OCI-LY7 (cell line): ENCODE results near the gene WDR48. TPM values are rescaled to one million over a fixed set of nuclear protein-coding genes. Genes with fewer than 3 reads are reported as not detected.

Experiments used
- BruUV-seq: library from RNA; stranded (reverse); fragments of 400-500 nt; replicated peaks from 2 replicates; lab custom pipeline; 2021; lab: Mats Ljungman, UMichigan
- CTCF ChIA-PET: fragments of 300-600 bp; sonication (Branson Sonifier 250); formaldehyde crosslinking; loops from one replicate; lab custom pipeline; 2022; ENCODE audit warnings: antibody characterized with exemption; ENCODE audit not compliant: unreplicated experiment; lab: Charles Lee
- POLR2A ChIA-PET: fragments of 300-600 bp; sonication (Branson Sonifier 250); formaldehyde crosslinking; loops from one replicate; lab custom pipeline; 2022; ENCODE audit warnings: antibody characterized with exemption; lab: Charles Lee
- DNase-seq: peaks from one replicate; pipeline ENCODE4 v3.0.0-alpha.2; 2015; ENCODE audit warnings: low spot score
- H2AFZ ChIP-seq: fragments of 200-600 bp; sonication (generic), shearing (Covaris generic); 2 replicates; pipeline ENCODE4 v1.6.1; 2014; ENCODE audit warnings: mild to moderate bottlenecking, antibody characterized with exemption, low read length, moderate library complexity
- H3K27ac ChIP-seq: fragments of 200-600 bp; sonication (generic); 2 replicates; pipeline ENCODE4 v1.5.1; 2014; ENCODE audit warnings: mixed run types, low read depth, mild to moderate bottlenecking, moderate library complexity, low read length, inconsistent platforms; ENCODE audit not compliant: poor library complexity, severe bottlenecking
- H3K36me3 ChIP-seq: fragments of 200-600 bp; sonication (generic); 2 replicates; pipeline ENCODE4 v1.6.1; 2014; ENCODE audit warnings: mild to moderate bottlenecking, antibody characterized with exemption, low read length, moderate library complexity, mixed read lengths; ENCODE audit not compliant: insufficient read depth
- H3K4me1 ChIP-seq: fragments of 200-600 bp; sonication (generic); 2 replicates; pipeline ENCODE4 v1.5.1; 2014; ENCODE audit warnings: mild to moderate bottlenecking, low read length; ENCODE audit not compliant: insufficient read depth, poor library complexity, severe bottlenecking
- H3K4me2 ChIP-seq: fragments of 200-600 bp; sonication (generic); 2 replicates; pipeline ENCODE4 v1.6.1; 2014; ENCODE audit warnings: mild to moderate bottlenecking, low read length
- H3K4me3 ChIP-seq: fragments of 200-600 bp; sonication (generic); 2 replicates; pipeline ENCODE4 v1.5.1; 2014; ENCODE audit warnings: mild to moderate bottlenecking, low read depth, low read length; ENCODE audit not compliant: poor library complexity, severe bottlenecking
- H3K79me2 ChIP-seq: fragments of 200-600 bp; sonication (generic); 2 replicates; pipeline ENCODE4 v1.6.1; 2016; ENCODE audit warnings: low read depth, mild to moderate bottlenecking, low read length, moderate library complexity, mixed read lengths; ENCODE audit not compliant: insufficient read depth
- H3K9me2 ChIP-seq: fragments of 200-600 bp; sonication (generic); 2 replicates; pipeline ENCODE4 v1.6.1; 2016; ENCODE audit warnings: mild to moderate bottlenecking, low read length, mixed read lengths; ENCODE audit not compliant: insufficient read depth
- H3K9me3 ChIP-seq: fragments of 200-600 bp; sonication (generic); 2 replicates; pipeline ENCODE4 v1.6.1; 2014; ENCODE audit warnings: mild to moderate bottlenecking, mixed run types, low read length, mixed read lengths
- H4K20me1 ChIP-seq: fragments of 200-600 bp; sonication (generic); 2 replicates; pipeline ENCODE4 v1.6.1; 2014; ENCODE audit warnings: mild to moderate bottlenecking, antibody characterized with exemption, low read length, moderate library complexity, mixed read lengths; ENCODE audit not compliant: insufficient read depth
- EZH2phosphoT487 ChIP-seq: fragments of 200-600 bp; sonication (generic); IDR thresholded peaks from 2 replicates; pipeline ENCODE4 v1.6.1; 2018; ENCODE audit warnings: low read depth, borderline replicate concordance, mild to moderate bottlenecking, mixed run types, antibody characterized with exemption, low read length, moderate library complexity, mixed read lengths
- intact Hi-C: fragments of 100-400 bp; cut with micrococcal nuclease; formaldehyde crosslinking; loops from one replicate; pipeline ENCODE4 v1.10.0; 2022; ENCODE audit not compliant: unreplicated experiment
- total RNA-seq, 2 experiments: library from RNA; depleted of rRNA in 1 of 2; stranded (reverse); fragments of >200 nt in 1 of 2; shearing (Covaris generic) in 1 of 2; gene quantifications; 2 replicates each; pipeline ENCODE4 v1.2.3, GENCODE V29; 2014 to 2022
- TF ChIP-seq, protein P1 (sequence below): fragments of 200-600 bp; sonication (generic); conservative IDR thresholded peaks from 2 replicates; pipeline ENCODE4 v1.5.1; 2014; ENCODE audit warnings: mild to moderate bottlenecking, antibody characterized with exemption, low read length, moderate library complexity, mixed read lengths

The WDR48 gene
- total RNA-seq, 2 experiments from 2014 or later, result 12.3 to 38.4 TPM

DNA sequence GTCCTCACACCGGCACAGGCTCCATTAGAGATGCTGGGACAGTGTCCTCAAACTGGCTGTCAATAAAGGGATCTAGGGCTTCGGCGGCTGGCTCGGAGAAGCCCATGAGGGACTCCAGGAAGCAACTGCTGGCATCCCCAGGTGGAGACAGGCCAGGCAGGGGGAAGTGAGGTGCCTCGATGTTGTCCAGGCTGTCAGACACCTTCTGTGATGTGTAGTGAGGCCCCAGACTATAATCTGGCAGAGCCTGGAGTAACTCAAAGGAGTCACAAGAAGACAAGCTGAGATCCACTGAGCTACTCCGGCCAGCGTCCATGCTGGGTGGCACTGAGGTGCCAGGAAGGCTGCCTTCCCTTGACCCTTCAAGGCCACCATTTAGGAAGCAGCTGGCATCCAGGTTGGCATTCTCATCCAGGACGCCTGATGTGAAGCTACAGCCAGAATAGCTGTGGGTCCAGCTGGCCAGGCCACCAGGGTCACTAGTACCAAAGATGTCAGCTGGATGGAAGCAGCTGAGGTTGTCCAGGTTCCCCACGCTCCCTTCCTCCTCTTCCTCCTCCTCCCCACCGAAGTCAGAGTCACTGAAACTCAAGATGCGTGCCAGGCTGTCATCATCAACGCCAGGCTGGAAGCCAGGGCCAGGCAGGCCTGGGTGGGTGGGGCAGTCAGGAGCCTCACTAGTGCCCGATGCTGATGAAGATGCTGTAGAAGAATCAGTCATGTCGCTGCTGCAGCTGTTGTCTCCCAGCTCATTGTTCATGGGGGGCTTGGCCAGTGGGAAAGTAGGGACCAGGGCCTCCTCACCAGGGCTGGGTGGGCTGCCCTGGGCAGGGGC is 91.5 kb downstream of the WDR48 start:
- no peak overlapping the region for H2AFZ ChIP-seq
- peaks cover 79% of the 10 kb centered on the region for H3K36me3 ChIP-seq
- no peaks in the 10 kb centered on the region for H3K9me3 ChIP-seq
- H3K4me2 ChIP-seq, result no peak overlapping the region
- H4K20me1 ChIP-seq, result no peaks in the 10 kb centered on the region
- H3K4me1 ChIP-seq, result peaks cover 48% of the 10 kb centered on the region
- no peak overlapping the region for H3K27ac ChIP-seq
- ChIA-PET POLR2A (interaction anchor here (0.8 kb wide), 1 partner anchor 13 kb away, joined by 3 read pairs; no protein-coding TSS in a partner anchor), CTCF (no interaction called here)
- no peak overlapping the region for H3K4me3 ChIP-seq
- BruUV-seq, result no TSS peak
- TF ChIP-seq, protein P1, sequence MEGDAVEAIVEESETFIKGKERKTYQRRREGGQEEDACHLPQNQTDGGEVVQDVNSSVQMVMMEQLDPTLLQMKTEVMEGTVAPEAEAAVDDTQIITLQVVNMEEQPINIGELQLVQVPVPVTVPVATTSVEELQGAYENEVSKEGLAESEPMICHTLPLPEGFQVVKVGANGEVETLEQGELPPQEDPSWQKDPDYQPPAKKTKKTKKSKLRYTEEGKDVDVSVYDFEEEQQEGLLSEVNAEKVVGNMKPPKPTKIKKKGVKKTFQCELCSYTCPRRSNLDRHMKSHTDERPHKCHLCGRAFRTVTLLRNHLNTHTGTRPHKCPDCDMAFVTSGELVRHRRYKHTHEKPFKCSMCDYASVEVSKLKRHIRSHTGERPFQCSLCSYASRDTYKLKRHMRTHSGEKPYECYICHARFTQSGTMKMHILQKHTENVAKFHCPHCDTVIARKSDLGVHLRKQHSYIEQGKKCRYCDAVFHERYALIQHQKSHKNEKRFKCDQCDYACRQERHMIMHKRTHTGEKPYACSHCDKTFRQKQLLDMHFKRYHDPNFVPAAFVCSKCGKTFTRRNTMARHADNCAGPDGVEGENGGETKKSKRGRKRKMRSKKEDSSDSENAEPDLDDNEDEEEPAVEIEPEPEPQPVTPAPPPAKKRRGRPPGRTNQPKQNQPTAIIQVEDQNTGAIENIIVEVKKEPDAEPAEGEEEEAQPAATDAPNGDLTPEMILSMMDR, result no peak
- TF ChIP-seq EZH2phosphoT487, result no peak
- no peak for DNase-seq
- intact Hi-C loops, result no loop called here
- H3K79me2 ChIP-seq, result peaks cover 28% of the 10 kb centered on the region; the same call in 1 of the 2 replicates
- no peaks in the 10 kb centered on the region for H3K9me2 ChIP-seq

DNA sequence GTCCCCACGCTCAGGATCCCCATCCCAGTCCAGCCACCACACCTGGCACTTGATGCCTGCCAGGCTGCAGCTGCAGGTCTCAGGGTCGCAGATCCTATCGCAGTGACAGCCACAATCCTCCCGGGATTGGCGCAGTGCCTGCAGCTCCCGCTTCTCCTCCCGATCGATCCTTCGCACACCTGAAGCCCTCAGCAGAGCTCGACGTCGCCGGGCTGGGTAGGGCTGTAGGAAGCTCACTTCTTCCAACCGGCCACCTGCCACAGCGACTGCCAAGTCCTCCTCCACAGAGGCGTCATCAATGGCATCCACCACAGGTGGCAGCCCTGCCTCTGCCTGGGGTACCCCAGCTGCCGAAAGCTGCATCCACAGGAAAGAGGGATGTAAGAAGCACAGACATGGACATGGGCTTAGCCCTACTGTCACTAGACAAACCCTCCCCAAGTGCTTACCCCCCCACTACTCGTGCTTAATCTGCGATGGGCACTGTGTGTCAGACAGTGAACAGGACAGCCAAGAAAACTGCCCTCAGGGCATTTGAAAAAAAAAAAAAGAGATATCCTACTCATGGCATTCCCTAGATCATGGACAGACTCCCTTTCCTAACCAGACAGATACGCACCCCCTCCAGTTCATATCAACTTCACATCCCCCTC is 92.4 kb downstream of the WDR48 start:
- H3K27ac ChIP-seq, result no peak overlapping the region
- BruUV-seq, result no TSS peak
- H3K79me2 ChIP-seq, result peaks cover 37% of the 10 kb centered on the region; the same call in 1 of the 2 replicates
- no peak overlapping the region for H3K4me3 ChIP-seq
- peaks cover 71% of the 10 kb centered on the region for H3K36me3 ChIP-seq
- CTCF ChIA-PET, result no interaction called here
- no peaks in the 10 kb centered on the region for H4K20me1 ChIP-seq
- no peaks in the 10 kb centered on the region for H3K9me3 ChIP-seq
- TF ChIP-seq, protein P1, result no peak
- no peak for TF ChIP-seq EZH2phosphoT487
- H3K9me2 ChIP-seq, result no peaks in the 10 kb centered on the region
- no peak for DNase-seq
- intact Hi-C loops, result no loop called here
- H2AFZ ChIP-seq, result no peak overlapping the region
- H3K4me2 ChIP-seq, result no peak overlapping the region
- POLR2A ChIA-PET, result interaction anchor here (0.8 to 1.8 kb wide), 2 partner anchors 14 to 21 kb away, joined by 3 to 6 read pairs; no protein-coding TSS in a partner anchor
- peaks cover 58% of the 10 kb centered on the region for H3K4me1 ChIP-seq
